ENCODE measurements around the gene SLC9C1. TPM values are rescaled to one million over a fixed set of nuclear protein-coding genes. Genes with fewer than 3 reads are reported as not detected.

The SLC9C1 gene
- total RNA-seq, 2 donors from 2014 or later: not detected

DNA sequence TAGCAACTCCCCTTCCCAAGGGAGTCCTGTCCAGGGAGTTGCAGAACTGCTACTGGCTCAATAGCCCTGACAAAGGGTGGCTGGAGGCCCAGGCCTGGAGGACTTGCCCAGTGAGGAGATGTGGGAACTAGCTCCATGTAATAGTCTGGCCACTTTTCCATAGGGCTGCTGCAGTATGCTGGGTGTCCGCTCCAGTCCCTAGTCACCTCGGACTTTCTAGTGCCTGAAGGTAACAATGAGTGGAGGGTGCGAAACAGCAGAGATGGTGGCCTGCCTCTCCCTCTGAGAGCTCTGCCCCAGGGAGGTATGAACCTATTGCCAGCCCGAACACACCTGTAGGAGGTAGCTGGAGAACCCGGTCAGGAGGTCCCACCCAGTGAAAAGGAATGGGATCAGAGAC is 119.0 kb downstream of the SLC9C1 start:
- no peaks in the 10 kb centered on the region for H3K9me3 ChIP-seq
- no peaks in the 10 kb centered on the region for H3K4me1 ChIP-seq (ENCODE audit: control insufficient read depth in 1 of 2, low read depth in 2 of 2)
- no peaks in the 10 kb centered on the region for H3K27me3 ChIP-seq (replicated peaks; ENCODE audit: insufficient read depth)
- no peak overlapping the region for H3K4me3 ChIP-seq
- TF ChIP-seq, protein P1, sequence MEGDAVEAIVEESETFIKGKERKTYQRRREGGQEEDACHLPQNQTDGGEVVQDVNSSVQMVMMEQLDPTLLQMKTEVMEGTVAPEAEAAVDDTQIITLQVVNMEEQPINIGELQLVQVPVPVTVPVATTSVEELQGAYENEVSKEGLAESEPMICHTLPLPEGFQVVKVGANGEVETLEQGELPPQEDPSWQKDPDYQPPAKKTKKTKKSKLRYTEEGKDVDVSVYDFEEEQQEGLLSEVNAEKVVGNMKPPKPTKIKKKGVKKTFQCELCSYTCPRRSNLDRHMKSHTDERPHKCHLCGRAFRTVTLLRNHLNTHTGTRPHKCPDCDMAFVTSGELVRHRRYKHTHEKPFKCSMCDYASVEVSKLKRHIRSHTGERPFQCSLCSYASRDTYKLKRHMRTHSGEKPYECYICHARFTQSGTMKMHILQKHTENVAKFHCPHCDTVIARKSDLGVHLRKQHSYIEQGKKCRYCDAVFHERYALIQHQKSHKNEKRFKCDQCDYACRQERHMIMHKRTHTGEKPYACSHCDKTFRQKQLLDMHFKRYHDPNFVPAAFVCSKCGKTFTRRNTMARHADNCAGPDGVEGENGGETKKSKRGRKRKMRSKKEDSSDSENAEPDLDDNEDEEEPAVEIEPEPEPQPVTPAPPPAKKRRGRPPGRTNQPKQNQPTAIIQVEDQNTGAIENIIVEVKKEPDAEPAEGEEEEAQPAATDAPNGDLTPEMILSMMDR (IDR thresholded peaks at IDR 0.05): no peak
- no peaks in the 10 kb centered on the region for H3K36me3 ChIP-seq
- ATAC-seq (ENCODE audit: insufficient number of reproducible peaks, low FRiP score, low read depth) (no peak), DNase-seq (ENCODE audit: low spot score) (no peak)
- no peak overlapping the region for H3K27ac ChIP-seq

DNA sequence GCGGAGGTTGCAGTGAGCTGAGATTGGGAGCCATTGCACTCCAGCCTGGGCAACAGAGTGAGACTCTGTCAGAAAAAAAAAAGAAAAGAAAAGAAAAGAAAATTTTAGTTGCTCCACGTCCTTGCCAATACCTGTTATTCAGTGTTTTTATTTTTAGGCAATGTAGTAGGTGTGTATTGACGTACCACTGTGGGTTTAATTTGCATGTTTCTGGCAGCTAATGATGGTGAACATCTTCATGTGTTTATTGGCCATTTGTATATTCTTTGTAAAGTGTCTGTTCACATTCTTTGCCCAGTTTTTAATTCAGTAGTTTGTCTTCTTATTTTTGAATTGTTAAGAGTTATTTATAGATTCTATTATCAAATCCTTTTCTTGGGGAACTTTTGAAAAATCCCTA is 122.9 kb downstream of the SLC9C1 start:
- Histone ChIP-seq H3K4me1 (ENCODE audit: control insufficient read depth in 1 of 2, low read depth in 2 of 2) (no peaks in the 10 kb centered on the region), H3K27ac (no peak overlapping the region), H3K4me3 (no peak overlapping the region), H3K36me3 (no peaks in the 10 kb centered on the region), H3K9me3 (no peaks in the 10 kb centered on the region), H3K27me3 (replicated peaks; ENCODE audit: insufficient read depth) (no peaks in the 10 kb centered on the region)
- ATAC-seq (ENCODE audit: insufficient number of reproducible peaks, low FRiP score, low read depth) (no peak), DNase-seq (ENCODE audit: low spot score) (no peak)
- TF ChIP-seq, protein P1 (IDR thresholded peaks at IDR 0.05): no peak

DNA sequence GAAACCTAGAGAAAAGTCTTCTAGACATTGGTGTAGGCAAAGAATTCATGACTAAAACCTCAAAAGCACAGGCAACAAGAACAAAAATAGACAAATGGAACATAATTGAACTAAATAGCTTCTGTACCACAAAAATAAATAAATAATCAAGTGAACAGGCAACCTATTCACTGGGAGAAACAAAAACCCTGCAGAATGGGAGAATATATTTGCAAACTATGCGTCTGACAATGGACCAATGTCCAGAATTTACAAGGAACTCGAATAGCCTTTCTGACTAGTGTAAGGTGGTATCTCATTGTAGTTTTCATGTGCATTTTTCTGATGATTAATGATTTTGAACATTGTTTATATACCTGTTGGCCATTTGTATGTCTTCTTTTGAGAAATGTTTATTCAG is 124.0 kb downstream of the SLC9C1 start:
- no peak for ATAC-seq (ENCODE audit: insufficient number of reproducible peaks, low FRiP score, low read depth)
- no peaks in the 10 kb centered on the region for H3K27me3 ChIP-seq (replicated peaks; ENCODE audit: insufficient read depth)
- DNase-seq (ENCODE audit: low spot score): no peak
- no peaks in the 10 kb centered on the region for H3K36me3 ChIP-seq
- TF ChIP-seq, protein P1 (IDR thresholded peaks at IDR 0.05): no peak
- no peak overlapping the region for H3K27ac ChIP-seq
- no peak overlapping the region for H3K4me3 ChIP-seq
- no peaks in the 10 kb centered on the region for H3K9me3 ChIP-seq
- no peaks in the 10 kb centered on the region for H3K4me1 ChIP-seq (ENCODE audit: control insufficient read depth in 1 of 2, low read depth in 2 of 2)

DNA sequence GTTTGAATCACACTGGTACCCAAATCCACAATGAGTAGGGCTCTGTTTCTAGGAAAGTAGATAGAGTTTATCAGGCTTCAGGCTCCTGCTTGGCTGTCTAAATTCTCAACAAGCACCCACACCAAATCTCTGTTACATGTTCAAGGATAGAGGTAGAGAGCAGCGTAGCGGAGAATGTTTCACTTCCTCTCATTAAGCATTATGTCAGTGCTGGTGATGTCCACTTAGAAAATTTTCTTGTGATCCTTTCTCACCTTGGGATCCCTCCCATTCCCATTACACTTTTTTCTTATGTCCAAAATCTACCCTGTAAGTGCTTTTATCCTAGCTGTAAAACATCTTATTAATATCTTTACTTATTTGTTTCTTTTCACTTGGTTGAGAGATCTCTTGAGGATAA is 126.3 kb downstream of the SLC9C1 start:
- no peak for ATAC-seq (ENCODE audit: insufficient number of reproducible peaks, low FRiP score, low read depth)
- H3K4me3 ChIP-seq: no peak overlapping the region

DNA sequence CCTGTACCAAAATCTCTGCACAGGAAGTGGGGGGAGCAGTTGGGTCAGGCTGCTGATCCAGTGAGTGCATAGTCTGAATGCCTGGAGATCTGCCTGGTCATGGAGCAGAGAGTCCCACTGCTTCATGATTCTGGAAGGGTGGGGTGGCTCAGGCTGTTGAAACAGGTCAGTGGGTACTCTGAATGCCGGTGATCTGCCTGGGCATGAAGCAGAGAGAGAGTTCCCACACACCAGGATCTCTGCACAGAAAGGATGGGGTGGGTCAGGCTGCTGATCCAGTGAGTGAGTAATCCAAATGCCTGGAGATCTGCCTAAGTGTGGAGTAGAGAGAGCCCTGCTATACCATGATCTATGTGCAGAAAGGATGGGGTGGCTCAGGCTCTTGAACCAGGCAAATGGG is 144.9 kb downstream of the SLC9C1 start:
- Histone ChIP-seq H3K4me3 (no peak overlapping the region), H3K27ac (no peak overlapping the region), H3K4me1 (ENCODE audit: control insufficient read depth in 1 of 2, low read depth in 2 of 2) (no peaks in the 10 kb centered on the region), H3K36me3 (no peaks in the 10 kb centered on the region), H3K9me3 (peaks cover 3% of the 10 kb centered on the region), H3K27me3 (replicated peaks; ENCODE audit: insufficient read depth) (no peaks in the 10 kb centered on the region)
- TF ChIP-seq, protein P1 (IDR thresholded peaks at IDR 0.05): no peak
- no peak for ATAC-seq (ENCODE audit: insufficient number of reproducible peaks, low FRiP score, low read depth)
- DNase-seq (ENCODE audit: low spot score): no peak

More for the DNA sequence above, 126.3 kb downstream of the SLC9C1 start:
- no peaks in the 10 kb centered on the region for H3K36me3 ChIP-seq
- no peak overlapping the region for H3K27ac ChIP-seq
- no peaks in the 10 kb centered on the region for H3K27me3 ChIP-seq (replicated peaks; ENCODE audit: insufficient read depth)
- no peak for DNase-seq (ENCODE audit: low spot score)
- H3K4me1 ChIP-seq (ENCODE audit: control insufficient read depth in 1 of 2, low read depth in 2 of 2): no peaks in the 10 kb centered on the region
- TF ChIP-seq, protein P1 (IDR thresholded peaks at IDR 0.05): no peak
- H3K9me3 ChIP-seq: no peaks in the 10 kb centered on the region
